Measurements from ENCODE around the gene ATP9A. TPM values are rescaled to one million over a fixed set of nuclear protein-coding genes. Genes with fewer than 3 reads are reported as not detected.

Gene ATP9A
- total RNA-seq, 1 experiment from 2014 or later: 16.8 TPM

GRCh38 chr20:51570739-51571459 is 197.3 kb downstream of the ATP9A start:
- intact Hi-C loops (cut with micrococcal nuclease): no loop called here
- DNase-seq (ENCODE audit: low read depth, low spot score) (no peak), ATAC-seq (no peak)
- Histone ChIP-seq H3K4me2 (ENCODE audit: low read length) (no peak overlapping the region), H3K9me3 (ENCODE audit: control insufficient read depth in 1 of 2, insufficient read depth in 1 of 2, low read depth in 1 of 2, low read length in 2 of 2) (no peaks in the 10 kb centered on the region; a peak in 1 of 4 replicates), H3K79me2 (ENCODE audit: insufficient read depth, low read length) (no peaks in the 10 kb centered on the region), H4K20me1 (ENCODE audit: insufficient read depth) (no peaks in the 10 kb centered on the region), H3K36me3 (ENCODE audit: control insufficient read depth in 1 of 2, insufficient read depth in 2 of 2, low read length in 2 of 2) (no peaks in the 10 kb centered on the region), H3K4me3 (replicated peaks in 1 of 2; ENCODE audit: low read depth in 1 of 2, low read length in 2 of 2) (no peak overlapping the region), H3K9me2 (ENCODE audit: insufficient read depth) (no peaks in the 10 kb centered on the region), H3K9ac (ENCODE audit: low read length) (no peak overlapping the region), H3K27ac (ENCODE audit: low read depth, low read length) (no peak overlapping the region), H2AFZ (ENCODE audit: low read depth, low read length, poor library complexity, severe bottlenecking) (no peak overlapping the region), H3K4me1 (ENCODE audit: control insufficient read depth in 1 of 2, insufficient read depth in 2 of 2, low read length in 2 of 2) (peaks cover 0 to 8% of the 10 kb centered on the region in 2 experiments; a peak in 2 of 4 replicates), H3K27me3 (ENCODE audit: insufficient read depth, low read length) (no peaks in the 10 kb centered on the region)
- BruUV-seq (replicated peaks): no TSS peak
- ChIA-PET RAD21 (ENCODE audit: low non-redundant PET in 1 of 2, low total read pairs in 2 of 2, uncharacterized antibody in 2 of 2, unreplicated experiment in 2 of 2) (no interaction called here), CTCF (no interaction called here), POLR2A (no interaction called here)
- TF ChIP-seq SIN3A (IDR thresholded peaks at IDR 0.05; ENCODE audit: low read depth) (no peak), FOSL1 (IDR thresholded peaks at IDR 0.05; ENCODE audit: low read depth) (no peak), CTCF (IDR thresholded peaks at IDR 0.05 in 2 of 3, conservative IDR thresholded peaks at IDR 0.05 in 1 of 3; ENCODE audit: borderline replicate concordance in 1 of 3, insufficient read depth in 1 of 3, low read depth in 2 of 3, low read length in 2 of 3) (no peak), YY1 (IDR thresholded peaks at IDR 0.05; ENCODE audit: extremely low read depth, insufficient replicate concordance, low read depth, low read length) (no peak), CBX3 (IDR thresholded peaks at IDR 0.05; ENCODE audit: low read depth) (no peak), SP1 (IDR thresholded peaks at IDR 0.05; ENCODE audit: low read depth) (no peak), EZH2phosphoT487 (IDR thresholded peaks at IDR 0.05; ENCODE audit: borderline replicate concordance) (no peak)

Measured in HCT116 (cell line).